DOHH2 (cell line): ENCODE results near the gene FOS.
A peak's percentile ranks its signal among the peaks of the same experiment; 100 is the strongest.

Experiments
- H3F3A ChIP-seq: fragments of 200-600 bp; sonication (generic), shearing (Covaris generic); 2 replicates; pipeline ENCODE4 v1.6.0; 2016; ENCODE audit warnings: antibody characterized with exemption, mild to moderate bottlenecking; ENCODE audit not compliant: control insufficient read depth, insufficient read depth
- H3K27ac ChIP-seq: fragments of 200-600 bp; sonication (generic); 2 replicates; pipeline ENCODE4 v1.5.1; 2014; ENCODE audit warnings: low read depth, mild to moderate bottlenecking, low read length, moderate library complexity
- H3K27me3 ChIP-seq: fragments of 200-600 bp; sonication (generic); 2 replicates; pipeline ENCODE4 v1.6.1; 2014; ENCODE audit warnings: mild to moderate bottlenecking, low read length, mixed read lengths; ENCODE audit not compliant: control insufficient read depth
- H3K36me3 ChIP-seq: fragments of 200-600 bp; sonication (generic); 2 replicates; pipeline ENCODE4 v1.6.1; 2014; ENCODE audit warnings: mild to moderate bottlenecking, low read length, moderate library complexity, mixed read lengths; ENCODE audit not compliant: control insufficient read depth
- H3K4me1 ChIP-seq: fragments of 200-600 bp; sonication (generic); 2 replicates; pipeline ENCODE4 v1.6.1; 2014; ENCODE audit warnings: mild to moderate bottlenecking, low read length, mixed read lengths; ENCODE audit not compliant: control insufficient read depth
- H3K4me2 ChIP-seq: fragments of 200-600 bp; sonication (generic); 2 replicates; pipeline ENCODE4 v1.6.0; 2014; ENCODE audit warnings: mild to moderate bottlenecking, low read length, moderate library complexity
- H3K4me3 ChIP-seq: fragments of 200-600 bp; sonication (generic); 2 replicates; pipeline ENCODE4 v1.5.1; 2014; ENCODE audit warnings: mild to moderate bottlenecking, low read length, mixed read lengths
- H3K79me2 ChIP-seq: fragments of 200-600 bp; sonication (generic); 2 replicates; pipeline ENCODE4 v1.6.1; 2014; ENCODE audit warnings: mild to moderate bottlenecking, low read length, mixed read lengths; ENCODE audit not compliant: control insufficient read depth
- H3K9me2 ChIP-seq: fragments of 200-600 bp; sonication (generic); replicated peaks from 2 replicates; pipeline ENCODE4 v1.6.1; 2014; ENCODE audit warnings: mild to moderate bottlenecking, low read length, mixed read lengths; ENCODE audit not compliant: control insufficient read depth
- H3K9me3 ChIP-seq: fragments of 200-600 bp; sonication (generic); 2 replicates; pipeline ENCODE4 v1.6.1; 2014; ENCODE audit warnings: antibody characterized with exemption, low read length, mixed read lengths; ENCODE audit not compliant: control insufficient read depth, insufficient read depth
- H4K20me1 ChIP-seq: fragments of 200-600 bp; sonication (generic); 2 replicates; pipeline ENCODE4 v1.6.0; 2014; ENCODE audit warnings: low read depth, mild to moderate bottlenecking, antibody characterized with exemption, low read length, moderate library complexity; ENCODE audit not compliant: control insufficient read depth, insufficient read depth
- EZH2phosphoT487 ChIP-seq: fragments of 200-600 bp; sonication (generic); IDR thresholded peaks from 2 replicates; pipeline ENCODE4 v1.6.1; 2017; ENCODE audit warnings: borderline replicate concordance, mild to moderate bottlenecking, antibody characterized with exemption, low read length, moderate library complexity, mixed read lengths
- TF ChIP-seq, protein P1 (sequence below): fragments of 200-600 bp; sonication (generic); IDR thresholded peaks from one replicate; pipeline ENCODE4 v1.5.1; 2014; ENCODE audit warnings: antibody characterized with exemption, mild to moderate bottlenecking, low read depth, low read length; ENCODE audit not compliant: poor library complexity, severe bottlenecking

FOS gene

DNA sequence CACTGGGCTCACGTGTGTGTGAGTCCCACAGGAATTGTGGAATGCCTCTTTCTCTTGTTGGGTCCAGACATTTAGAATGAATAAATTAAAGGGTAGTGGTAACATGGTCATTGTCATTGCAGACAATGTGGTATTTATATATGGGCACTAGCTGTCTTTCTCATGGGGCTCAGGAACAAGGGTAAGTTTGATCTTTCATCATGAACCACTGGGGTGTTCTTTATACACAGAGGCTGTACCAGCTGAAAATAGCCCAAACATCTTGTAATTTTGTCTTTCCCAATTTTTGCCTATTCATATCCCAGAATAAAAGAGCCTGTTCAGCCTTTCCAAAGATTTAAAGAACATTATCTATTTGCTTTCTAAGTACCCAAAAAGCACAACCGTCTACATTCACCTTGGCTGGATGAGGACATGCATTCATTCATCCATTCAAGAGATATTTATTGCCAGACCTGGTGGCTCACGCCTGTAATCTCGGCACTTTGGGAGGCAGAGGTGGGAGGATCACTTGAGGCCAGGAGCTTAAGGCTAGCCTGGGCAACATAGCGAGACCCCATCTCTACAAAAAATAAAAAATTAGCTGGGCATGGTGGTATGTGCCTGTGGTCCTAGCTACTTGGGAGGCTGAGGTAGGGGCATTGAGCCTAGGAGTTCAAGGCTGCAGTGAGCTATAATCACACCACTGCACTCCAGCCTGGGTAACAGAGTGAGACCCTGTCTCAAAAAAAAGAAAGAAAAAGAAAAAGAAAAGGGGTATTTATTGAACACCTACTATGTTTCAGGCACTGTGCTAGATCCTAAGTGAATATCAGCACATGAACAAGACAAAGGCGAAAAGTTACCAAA lies 4.4 kb upstream of the FOS start:
- Histone ChIP-seq H3K9me2 (no peaks in the 10 kb centered on the region), H3K27me3 (peaks cover 61% of the 10 kb centered on the region), H4K20me1 (0 out of 2 replicates have a peak, but pooled peaks cover 4% of the 10 kb centered on the region), H3K4me3 (0 out of 2 replicates have a peak overlapping the region, but pooled peaks have one; percentile 7), H3K4me1 (peaks cover 34% of the 10 kb centered on the region), H3K36me3 (no peaks in the 10 kb centered on the region), H3K79me2 (no peaks in the 10 kb centered on the region), H3K27ac (no peak overlapping the region), H3K9me3 (no peaks in the 10 kb centered on the region), H3K4me2 (peak overlapping the region; percentile 41; the same call in 1 of the 2 replicates), H3F3A (no peaks in the 10 kb centered on the region)
- TF ChIP-seq EZH2phosphoT487 = no peak
- TF ChIP-seq, protein P1, sequence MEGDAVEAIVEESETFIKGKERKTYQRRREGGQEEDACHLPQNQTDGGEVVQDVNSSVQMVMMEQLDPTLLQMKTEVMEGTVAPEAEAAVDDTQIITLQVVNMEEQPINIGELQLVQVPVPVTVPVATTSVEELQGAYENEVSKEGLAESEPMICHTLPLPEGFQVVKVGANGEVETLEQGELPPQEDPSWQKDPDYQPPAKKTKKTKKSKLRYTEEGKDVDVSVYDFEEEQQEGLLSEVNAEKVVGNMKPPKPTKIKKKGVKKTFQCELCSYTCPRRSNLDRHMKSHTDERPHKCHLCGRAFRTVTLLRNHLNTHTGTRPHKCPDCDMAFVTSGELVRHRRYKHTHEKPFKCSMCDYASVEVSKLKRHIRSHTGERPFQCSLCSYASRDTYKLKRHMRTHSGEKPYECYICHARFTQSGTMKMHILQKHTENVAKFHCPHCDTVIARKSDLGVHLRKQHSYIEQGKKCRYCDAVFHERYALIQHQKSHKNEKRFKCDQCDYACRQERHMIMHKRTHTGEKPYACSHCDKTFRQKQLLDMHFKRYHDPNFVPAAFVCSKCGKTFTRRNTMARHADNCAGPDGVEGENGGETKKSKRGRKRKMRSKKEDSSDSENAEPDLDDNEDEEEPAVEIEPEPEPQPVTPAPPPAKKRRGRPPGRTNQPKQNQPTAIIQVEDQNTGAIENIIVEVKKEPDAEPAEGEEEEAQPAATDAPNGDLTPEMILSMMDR = no peak

DNA sequence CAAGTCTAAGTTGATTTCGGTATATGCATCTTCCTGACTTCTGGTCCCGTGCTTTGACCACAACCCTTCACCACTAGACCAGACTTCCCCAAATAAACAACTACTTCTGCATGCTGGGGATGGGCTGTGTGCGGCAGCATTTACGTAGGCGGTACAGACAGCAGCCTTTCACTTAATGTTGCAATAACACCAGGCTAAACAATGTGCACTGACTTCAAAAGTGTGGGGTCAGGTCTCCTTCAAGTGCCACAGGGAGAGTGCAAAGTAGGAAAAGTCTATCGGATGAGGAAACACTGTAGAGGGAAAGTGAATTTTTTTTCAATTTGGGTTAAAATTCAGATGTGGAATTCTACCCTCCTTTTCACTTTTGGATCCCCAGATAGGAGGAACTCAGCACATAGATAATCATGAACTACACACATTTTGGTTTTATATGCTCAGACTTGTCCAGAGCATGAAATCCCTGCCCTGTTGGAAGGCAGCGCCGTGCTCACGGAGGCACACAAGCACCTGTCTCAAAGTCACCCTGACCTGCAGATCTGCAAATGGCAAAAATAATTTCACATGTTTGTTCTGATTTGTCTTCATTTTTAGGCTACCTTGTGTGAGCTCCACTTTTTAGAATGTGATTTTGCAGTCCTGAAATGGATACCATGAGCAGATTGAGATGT lies 3.6 kb upstream of the FOS start:
- peaks cover 69% of the 10 kb centered on the region for H3K27me3 ChIP-seq
- H3K9me3 ChIP-seq = no peaks in the 10 kb centered on the region
- peaks cover 42% of the 10 kb centered on the region for H3K4me1 ChIP-seq
- H4K20me1 ChIP-seq = peaks cover 7% of the 10 kb centered on the region
- no peaks in the 10 kb centered on the region for H3K9me2 ChIP-seq
- H3K79me2 ChIP-seq = no peaks in the 10 kb centered on the region
- no peaks in the 10 kb centered on the region for H3K36me3 ChIP-seq
- 0 out of 2 replicates have a peak overlapping the region, but pooled peaks have one; percentile 7 for H3K4me3 ChIP-seq
- H3K27ac ChIP-seq = no peak overlapping the region
- TF ChIP-seq, protein P1 = no peak
- TF ChIP-seq EZH2phosphoT487 = no peak
- peak overlapping the region; percentile 41 for H3K4me2 ChIP-seq
- H3F3A ChIP-seq = no peaks in the 10 kb centered on the region

DNA sequence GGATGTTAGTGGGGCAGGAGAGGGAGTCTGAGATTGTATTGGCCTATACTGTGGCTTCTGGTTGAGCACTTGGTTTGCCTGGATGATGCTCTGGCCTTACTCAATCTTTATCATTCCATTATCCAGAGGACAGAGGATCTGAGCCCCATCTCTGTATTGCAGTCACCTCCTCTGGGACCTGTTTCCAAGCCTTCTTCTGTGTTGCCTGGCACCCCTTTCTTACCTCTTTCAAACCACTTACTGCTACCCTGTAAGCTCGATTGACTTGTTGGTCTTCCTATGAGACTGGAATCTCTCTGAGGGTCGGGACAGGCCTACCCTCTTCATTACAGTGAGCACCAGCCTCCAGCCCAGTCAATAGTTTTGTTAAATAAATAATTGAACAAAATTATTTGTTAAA lies 3.0 kb upstream of the FOS start:
- TF ChIP-seq, protein P1 = no peak
- TF ChIP-seq EZH2phosphoT487 = no peak
- H3K79me2 ChIP-seq = no peaks in the 10 kb centered on the region
- no peaks in the 10 kb centered on the region for H3K9me2 ChIP-seq
- no peaks in the 10 kb centered on the region for H3F3A ChIP-seq
- no peak overlapping the region for H3K4me2 ChIP-seq
- H3K27ac ChIP-seq = no peak overlapping the region
- H3K36me3 ChIP-seq = no peaks in the 10 kb centered on the region
- H4K20me1 ChIP-seq = peaks cover 13% of the 10 kb centered on the region
- peaks cover 74% of the 10 kb centered on the region for H3K27me3 ChIP-seq
- no peaks in the 10 kb centered on the region for H3K9me3 ChIP-seq
- H3K4me3 ChIP-seq = no peak overlapping the region
- peaks cover 44% of the 10 kb centered on the region for H3K4me1 ChIP-seq
